Activated naive CD8-positive, alpha-beta T cell treated with anti-CD3 and anti-CD28 coated beads, Interleukin-2, amount 10 ng/mL, durations not matched to agents 7 days and 5 days (primary cell): Measurements from ENCODE around the gene TRAK1. TPM values are rescaled to one million over a fixed set of nuclear protein-coding genes. Genes with fewer than 3 reads are reported as not detected.

Experiments
- ATAC-seq: fragments of 150-1000 bp; cut with Tn5 transposase; one replicate; pipeline ENCODE4 v1.10.0; 2021; ENCODE audit warnings: low read depth, moderate library complexity
- POLR2A ChIA-PET: fragments of 350-600 bp; sonication (Branson Sonifier 250); formaldehyde crosslinking; loops from one replicate; lab custom pipeline; 2021; ENCODE audit warnings: antibody characterized with exemption; lab: Charles Lee
- DNase-seq: peaks from one replicate; pipeline ENCODE4 v3.0.0; 2021
- H3K27ac Mint-ChIP-seq: one replicate; pipeline ENCODE4 v1.8.0; 2022; ENCODE audit warnings: mild to moderate bottlenecking, mixed read lengths
- H3K27me3 Mint-ChIP-seq: one replicate; pipeline ENCODE4 v1.8.0; 2022; ENCODE audit warnings: mild to moderate bottlenecking, moderate library complexity, mixed read lengths
- H3K36me3 Mint-ChIP-seq: one replicate; pipeline ENCODE4 v1.8.0; 2021; ENCODE audit warnings: mild to moderate bottlenecking, mixed read lengths
- H3K4me1 Mint-ChIP-seq: one replicate; pipeline ENCODE4 v1.8.0; 2021; ENCODE audit warnings: mixed read lengths
- H3K4me3 Mint-ChIP-seq: one replicate; pipeline ENCODE4 v1.8.0; 2022; ENCODE audit warnings: mild to moderate bottlenecking, moderate library complexity, mixed read lengths
- H3K9me3 Mint-ChIP-seq: one replicate; pipeline ENCODE4 v1.8.0; 2021; ENCODE audit warnings: mixed read lengths
- total RNA-seq, 2 experiments: library from RNA; stranded (reverse); gene quantifications; one replicate each; pipeline ENCODE4 v1.2.3, GENCODE V29; 2021

TRAK1 gene
- total RNA-seq, 2 experiments from 2014 or later = 32.7 to 33.9 TPM

DNA sequence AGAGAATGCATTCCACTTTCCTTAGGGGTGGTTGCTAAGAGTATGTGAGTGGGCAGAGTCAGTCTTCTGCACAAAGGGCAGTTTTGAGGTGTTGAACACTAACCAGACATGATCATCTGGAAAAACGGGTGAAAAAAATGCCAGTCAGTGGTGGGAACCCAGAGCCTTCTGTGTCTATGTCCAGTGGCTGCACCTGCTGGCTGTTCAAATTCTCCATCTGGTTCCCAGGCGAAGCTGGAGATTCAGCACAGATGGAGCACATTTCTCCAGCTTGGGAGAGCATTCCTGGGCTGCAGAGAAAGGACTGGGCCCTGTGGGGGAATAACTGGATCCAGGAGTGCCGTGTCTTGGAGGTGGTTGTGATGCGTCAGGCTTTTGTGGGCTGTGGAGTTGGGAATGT, 74.1 kb downstream of the TRAK1 start:
- Mint-ChIP-seq H3K9me3 (no peaks in the 10 kb centered on the region), H3K36me3 (peaks cover 7% of the 10 kb centered on the region), H3K4me3 (no peak overlapping the region), H3K27me3 (no peaks in the 10 kb centered on the region), H3K27ac (no peak overlapping the region), H3K4me1 (peaks cover 32% of the 10 kb centered on the region)
- ATAC-seq (no peak), DNase-seq (no peak)
- POLR2A ChIA-PET = no interaction called here

DNA sequence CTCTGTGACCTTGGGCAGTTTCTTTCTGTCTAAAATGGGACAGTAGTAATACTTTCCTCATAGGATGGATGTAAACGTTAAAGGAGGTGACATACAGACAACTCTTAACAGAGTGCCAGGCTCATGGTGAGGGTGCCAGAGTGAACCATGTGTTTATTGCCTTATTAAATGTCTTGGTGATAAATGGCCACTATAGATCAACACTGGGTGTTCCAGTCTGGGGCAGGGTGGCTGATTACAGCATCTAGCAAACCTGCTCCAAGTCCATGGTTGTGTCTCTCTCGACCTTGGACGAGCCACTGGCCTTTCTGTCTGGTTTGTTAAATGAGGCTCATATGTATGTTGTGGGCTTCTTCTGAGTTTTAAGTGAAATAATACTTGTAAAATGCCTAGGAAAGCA, 75.1 kb downstream of the TRAK1 start:
- no peaks in the 10 kb centered on the region for H3K9me3 Mint-ChIP-seq
- H3K27me3 Mint-ChIP-seq = no peaks in the 10 kb centered on the region
- no peak for DNase-seq
- H3K4me3 Mint-ChIP-seq = no peak overlapping the region
- peaks cover 29% of the 10 kb centered on the region for H3K4me1 Mint-ChIP-seq
- ATAC-seq = no peak
- no peak overlapping the region for H3K27ac Mint-ChIP-seq
- H3K36me3 Mint-ChIP-seq = peaks cover 7% of the 10 kb centered on the region
- POLR2A ChIA-PET = no interaction called here

DNA sequence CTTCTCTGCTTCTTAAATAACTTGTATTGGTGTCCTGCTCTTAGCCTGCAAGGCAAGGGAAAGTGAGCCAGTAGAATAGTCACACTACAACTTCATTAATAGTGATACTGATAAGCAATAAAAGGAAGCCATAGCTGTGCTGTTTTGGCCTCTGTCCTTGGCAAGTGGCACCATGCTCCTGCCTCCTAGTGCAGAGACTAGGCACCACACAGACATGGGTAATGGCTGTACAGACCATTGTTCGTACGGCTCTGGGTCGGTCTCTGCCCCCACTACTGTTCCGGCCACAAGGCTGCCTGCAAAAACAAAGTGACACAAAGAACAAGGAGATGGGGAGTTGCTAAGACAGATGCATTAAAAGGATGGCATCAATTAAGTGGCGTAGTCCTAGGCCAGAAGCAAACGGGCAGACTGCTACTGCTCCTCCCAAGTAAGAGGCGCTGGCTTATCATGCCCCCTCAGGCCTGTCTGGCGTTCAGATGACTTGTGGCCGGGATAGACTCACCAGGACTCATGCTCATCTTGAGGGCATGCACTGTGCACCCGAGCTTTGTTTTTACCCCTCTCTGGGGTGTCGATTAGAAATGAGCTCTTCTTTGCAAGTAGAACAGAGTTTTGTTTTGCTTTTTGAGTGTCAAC, 75.6 kb downstream of the TRAK1 start:
- H3K27me3 Mint-ChIP-seq = no peaks in the 10 kb centered on the region
- no peak overlapping the region for H3K4me3 Mint-ChIP-seq
- H3K4me1 Mint-ChIP-seq = peaks cover 27% of the 10 kb centered on the region
- H3K36me3 Mint-ChIP-seq = peaks cover 7% of the 10 kb centered on the region
- no peak for DNase-seq
- H3K27ac Mint-ChIP-seq = no peak overlapping the region
- POLR2A ChIA-PET = no interaction called here
- no peaks in the 10 kb centered on the region for H3K9me3 Mint-ChIP-seq
- no peak for ATAC-seq

- DNase-seq (no peak), ATAC-seq (no peak)
- Mint-ChIP-seq H3K4me1 (peaks cover 33% of the 10 kb centered on the region), H3K9me3 (no peaks in the 10 kb centered on the region), H3K36me3 (peaks cover 8% of the 10 kb centered on the region), H3K27ac (peak overlapping the region; percentile 52), H3K4me3 (no peak overlapping the region), H3K27me3 (no peaks in the 10 kb centered on the region)
- POLR2A ChIA-PET = interaction anchor here (0.7 kb wide), 1 partner anchor 11 kb away, joined by 4 read pairs; no protein-coding TSS in a partner anchor
Measured at GRCh38 chr3:42169579-42170120, 78.5 kb downstream of the TRAK1 start.

- peak overlapping the region; percentile 96 for H3K27ac Mint-ChIP-seq
- no peaks in the 10 kb centered on the region for H3K27me3 Mint-ChIP-seq
- peak overlapping the region; percentile 46 for H3K4me3 Mint-ChIP-seq
- H3K4me1 Mint-ChIP-seq = peaks cover 43% of the 10 kb centered on the region
- H3K36me3 Mint-ChIP-seq = peaks cover 7% of the 10 kb centered on the region
- DNase-seq = no peak
- no peak for ATAC-seq
- POLR2A ChIA-PET = no interaction called here
- H3K9me3 Mint-ChIP-seq = no peaks in the 10 kb centered on the region
Measured at GRCh38 chr3:42172047-42172654, 81.0 kb downstream of the TRAK1 start.

DNA sequence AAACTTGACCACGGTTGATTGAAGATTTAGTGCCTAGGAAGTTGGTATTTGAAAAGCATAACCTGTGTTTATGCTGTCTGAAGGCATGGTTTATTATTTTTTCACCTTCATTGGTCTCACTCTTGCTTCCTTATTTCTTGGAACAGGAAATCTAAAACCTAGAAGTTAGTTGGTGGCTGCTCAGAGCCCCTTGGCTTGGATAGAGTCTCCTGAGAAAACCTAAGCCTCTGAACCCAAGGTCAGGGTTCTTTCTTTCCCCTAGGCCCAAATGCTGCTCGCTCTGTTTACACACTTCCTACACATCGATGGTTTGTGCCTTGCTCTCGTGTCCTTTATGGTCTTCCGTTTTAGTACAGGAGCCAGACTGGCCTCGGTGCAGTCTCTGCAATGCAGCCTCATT, 82.2 kb downstream of the TRAK1 start:
- Mint-ChIP-seq H3K36me3 (peaks cover 7% of the 10 kb centered on the region), H3K27ac (peak overlapping the region; percentile 96), H3K4me3 (peak overlapping the region; percentile 81), H3K4me1 (peaks cover 43% of the 10 kb centered on the region), H3K9me3 (no peaks in the 10 kb centered on the region), H3K27me3 (no peaks in the 10 kb centered on the region)
- POLR2A ChIA-PET = no interaction called here
- DNase-seq (peak; percentile 40), ATAC-seq (peak; percentile 83)

DNA sequence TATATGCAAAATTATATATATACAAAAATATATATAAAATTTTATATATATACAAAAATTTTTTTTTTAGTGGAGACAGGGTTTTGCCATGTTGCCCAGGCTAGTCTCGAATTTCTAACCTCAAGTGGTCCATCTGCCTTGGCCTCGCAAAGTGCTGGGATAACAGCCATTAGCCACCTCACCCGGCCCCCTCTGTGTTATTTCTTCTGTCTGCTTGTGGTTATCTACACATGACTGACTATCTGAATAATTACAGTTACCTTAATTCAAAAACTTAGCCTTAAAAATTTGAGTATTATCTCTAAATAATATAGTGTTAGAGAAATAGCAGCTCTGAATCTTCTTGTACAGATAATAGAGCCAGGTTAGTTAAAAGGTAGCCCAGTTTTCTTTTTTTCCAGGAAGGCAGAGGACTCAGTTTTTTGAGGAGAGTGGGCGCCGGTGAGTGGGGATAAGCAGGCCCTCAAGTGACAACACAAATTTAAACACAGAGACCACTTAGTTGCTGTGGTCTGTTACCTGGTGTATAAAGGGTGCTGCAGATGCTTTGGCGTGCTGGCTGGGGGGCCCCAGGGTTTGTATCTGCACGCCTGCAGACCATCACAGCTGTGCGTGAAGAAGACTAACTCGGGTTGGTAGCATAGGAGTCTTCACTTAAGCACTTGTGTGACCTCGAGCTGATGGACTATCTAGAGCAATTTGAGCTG, 83.7 kb downstream of the TRAK1 start:
- POLR2A ChIA-PET = interaction anchor here (1.0 kb wide), 1 partner anchor 15 kb away, joined by 3 read pairs; no protein-coding TSS in a partner anchor
- no peak for DNase-seq
- Mint-ChIP-seq H3K27ac (peak overlapping the region; percentile 3), H3K4me1 (peaks cover 44% of the 10 kb centered on the region), H3K27me3 (no peaks in the 10 kb centered on the region), H3K9me3 (no peaks in the 10 kb centered on the region), H3K36me3 (peaks cover 12% of the 10 kb centered on the region), H3K4me3 (no peak overlapping the region)
- ATAC-seq = no peak

DNA sequence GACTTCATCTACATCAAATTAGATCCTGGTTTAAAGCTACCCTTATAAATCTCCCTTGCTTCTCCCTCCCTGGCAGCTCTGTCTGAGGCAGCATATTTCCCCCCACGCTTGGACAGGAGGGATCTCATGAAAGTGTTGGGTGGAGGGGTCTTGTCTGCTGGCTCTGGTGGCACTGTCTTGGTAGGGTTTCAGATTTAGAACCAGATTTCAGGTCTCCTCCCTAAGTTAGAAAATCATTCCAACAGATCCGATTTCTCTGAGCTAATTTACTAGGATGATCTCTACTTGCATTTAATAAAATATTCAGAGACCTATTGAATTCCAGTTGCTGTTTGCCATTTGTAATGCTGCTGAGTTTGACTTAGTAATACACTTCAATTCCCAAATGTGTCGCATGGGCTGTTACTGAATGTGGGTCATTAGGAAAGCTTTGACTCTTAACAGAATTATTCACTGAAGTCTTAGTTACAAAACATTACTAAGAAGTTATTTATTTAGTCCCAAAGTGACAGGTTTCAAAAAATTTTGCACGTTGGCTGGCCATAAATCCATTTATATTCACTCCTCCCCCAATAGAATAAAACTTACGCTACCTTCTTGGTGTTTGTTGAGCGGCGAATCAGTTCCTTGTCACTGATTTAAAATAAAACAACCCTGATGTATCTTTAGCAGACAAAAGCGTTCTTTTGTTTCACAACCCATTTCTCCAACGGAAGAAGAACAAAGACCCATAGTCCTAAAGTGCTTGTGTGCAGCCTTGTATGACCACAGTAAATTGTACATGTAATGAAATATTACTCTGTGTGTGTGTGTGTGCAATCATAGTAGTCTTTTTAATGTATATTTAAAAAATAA, 84.5 kb downstream of the TRAK1 start:
- DNase-seq = no peak
- H3K9me3 Mint-ChIP-seq = no peaks in the 10 kb centered on the region
- H3K27me3 Mint-ChIP-seq = no peaks in the 10 kb centered on the region
- H3K27ac Mint-ChIP-seq = no peak overlapping the region
- peaks cover 41% of the 10 kb centered on the region for H3K4me1 Mint-ChIP-seq
- no peak overlapping the region for H3K4me3 Mint-ChIP-seq
- POLR2A ChIA-PET = no interaction called here
- H3K36me3 Mint-ChIP-seq = peaks cover 12% of the 10 kb centered on the region
- ATAC-seq = no peak

- DNase-seq (no peak), ATAC-seq (no peak)
- Mint-ChIP-seq H3K9me3 (no peaks in the 10 kb centered on the region), H3K27ac (no peak overlapping the region), H3K4me1 (peaks cover 37% of the 10 kb centered on the region), H3K36me3 (peaks cover 12% of the 10 kb centered on the region), H3K27me3 (no peaks in the 10 kb centered on the region), H3K4me3 (no peak overlapping the region)
- POLR2A ChIA-PET = no interaction called here
Measured at GRCh38 chr3:42176242-42177034, 85.3 kb downstream of the TRAK1 start.

DNA sequence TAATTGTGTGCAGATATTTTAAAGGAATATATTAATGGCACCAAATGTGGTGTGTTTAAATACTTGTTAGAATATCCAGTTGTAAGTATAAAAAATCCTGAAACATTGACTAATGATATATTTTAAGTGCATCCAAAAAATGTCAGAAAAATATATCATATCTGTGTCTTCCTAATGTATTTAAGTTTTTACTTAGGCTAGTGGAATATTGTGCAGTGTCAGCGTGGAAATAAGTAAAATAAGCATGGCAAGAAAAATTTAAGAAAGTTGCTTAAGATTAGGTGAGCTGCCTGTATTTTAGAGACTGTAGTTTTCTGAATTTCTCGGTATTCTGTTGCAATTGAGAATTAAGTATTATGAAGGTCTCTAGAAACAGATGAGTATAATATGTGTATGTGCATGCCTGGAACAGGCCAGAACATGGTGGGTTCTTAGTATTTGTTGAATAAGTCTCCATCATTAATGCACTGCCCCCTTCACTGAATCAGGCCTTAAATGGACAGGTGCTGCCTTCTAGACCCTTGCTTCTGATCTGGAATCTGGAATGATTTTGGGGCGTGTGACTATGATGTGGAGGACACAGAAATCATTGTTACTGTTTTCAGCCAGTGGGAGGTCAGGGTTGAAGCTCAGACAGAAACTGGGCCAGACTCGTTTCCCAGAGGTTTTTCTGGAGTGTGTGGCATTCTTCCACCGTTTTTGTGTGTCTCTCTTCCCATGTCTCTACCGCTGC, 86.1 kb downstream of the TRAK1 start:
- Mint-ChIP-seq H3K4me3 (no peak overlapping the region), H3K27ac (no peak overlapping the region), H3K4me1 (peaks cover 30% of the 10 kb centered on the region), H3K27me3 (no peaks in the 10 kb centered on the region), H3K9me3 (no peaks in the 10 kb centered on the region), H3K36me3 (peaks cover 11% of the 10 kb centered on the region)
- POLR2A ChIA-PET = no interaction called here
- no peak for DNase-seq
- no peak for ATAC-seq

DNA sequence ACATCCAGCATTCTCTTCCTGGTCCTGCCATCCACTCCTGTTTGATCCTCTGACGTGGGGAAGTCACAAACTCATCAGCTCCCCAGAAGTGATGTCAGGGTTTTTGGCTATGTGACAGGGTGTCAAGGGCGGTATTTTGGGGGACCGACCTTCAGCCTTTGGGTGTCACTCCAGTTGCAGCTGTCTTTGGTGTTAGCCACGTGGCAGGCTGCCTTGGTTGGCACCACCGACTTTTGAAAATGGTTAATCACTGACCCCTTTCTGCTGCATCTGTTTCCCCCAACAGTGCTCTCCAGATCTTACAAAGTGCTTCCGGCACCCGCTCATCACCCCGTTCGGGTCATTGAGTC, 86.6 kb downstream of the TRAK1 start:
- no peak overlapping the region for H3K27ac Mint-ChIP-seq
- DNase-seq (no peak), ATAC-seq (no peak)
- peaks cover 26% of the 10 kb centered on the region for H3K4me1 Mint-ChIP-seq
- no peaks in the 10 kb centered on the region for H3K9me3 Mint-ChIP-seq
- no peaks in the 10 kb centered on the region for H3K27me3 Mint-ChIP-seq
- H3K36me3 Mint-ChIP-seq = peaks cover 7% of the 10 kb centered on the region
- H3K4me3 Mint-ChIP-seq = no peak overlapping the region
- POLR2A ChIA-PET = interaction anchor here (0.6 kb wide), 1 partner anchor 104 kb away, joined by 3 read pairs; no protein-coding TSS in a partner anchor

DNA sequence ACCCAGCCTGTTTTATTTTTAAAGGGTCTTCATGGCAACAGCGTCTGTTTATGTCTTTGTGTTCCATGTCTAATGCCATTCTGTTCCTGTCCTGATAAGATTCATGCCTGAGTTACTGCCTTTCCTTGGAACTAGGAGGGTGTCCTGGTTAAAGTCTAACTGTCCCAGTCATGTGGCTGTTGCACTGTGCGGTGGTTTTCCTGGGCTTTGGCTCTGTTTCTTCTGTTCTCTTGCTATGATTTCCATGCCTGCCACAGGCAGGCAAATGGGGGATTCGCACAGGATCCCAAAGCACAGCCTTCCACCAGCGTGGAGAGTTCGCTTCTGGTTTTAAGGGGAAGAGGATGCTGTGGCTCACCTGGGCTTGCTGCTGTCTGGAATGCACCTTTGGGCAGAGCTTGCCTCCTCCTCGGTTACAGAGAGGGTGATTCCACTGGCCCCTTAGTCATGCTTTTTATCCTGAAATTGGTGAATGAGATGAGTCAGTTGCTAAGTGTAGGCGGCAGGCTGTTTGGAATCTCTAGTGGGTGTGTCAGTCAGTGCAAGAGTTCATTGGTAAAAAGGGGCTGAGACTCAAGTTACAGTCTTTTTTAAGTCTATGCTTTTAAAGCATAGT, 88.1 kb downstream of the TRAK1 start:
- ATAC-seq (no peak), DNase-seq (no peak)
- Mint-ChIP-seq H3K4me1 (peaks cover 14% of the 10 kb centered on the region), H3K27me3 (no peaks in the 10 kb centered on the region), H3K27ac (no peak overlapping the region), H3K36me3 (peaks cover 7% of the 10 kb centered on the region), H3K9me3 (no peaks in the 10 kb centered on the region), H3K4me3 (no peak overlapping the region)
- POLR2A ChIA-PET = no interaction called here
